ENCODE measurements around the gene GRIK1.

- TF ChIP-seq CTCF (IDR thresholded peaks at IDR 0.05; ENCODE audit: low read depth, low read length, poor library complexity, severe bottlenecking) = no peak
- TF ChIP-seq EZH2phosphoT487 (IDR thresholded peaks at IDR 0.05; ENCODE audit: borderline replicate concordance, low read length) = no peak
Measured at GRCh38 chr21:29506214-29506613, 433.6 kb downstream of the GRIK1 start.

Data from DOHH2 (cell line).